ENCODE results near the gene BASP1. TPM values are rescaled to one million over a fixed set of nuclear protein-coding genes. Genes with fewer than 3 reads are reported as not detected.
"Not testable (repeated sequence)": the region's sequence is repeated elsewhere in the genome, so short reads cannot be mapped to it uniquely, and the experiment has no call there.

The BASP1 gene
- polyA plus RNA-seq, 1 of the 3 experiments (the other 2 are of a cell fraction), result 107 TPM

GRCh38 chr5:17311811-17312210 lies 94.4 kb downstream of the BASP1 start:
- DNase-seq; H2AFZ ChIP-seq (ENCODE audit: low read depth); H3K9ac ChIP-seq; H3K4me3 ChIP-seq (ENCODE audit: low read depth in 2 of 2, low read length in 1 of 2); H3F3A ChIP-seq (replicated peaks; ENCODE audit: insufficient read depth); H3K79me2 ChIP-seq (ENCODE audit: insufficient read depth); H3K27me3 ChIP-seq (ENCODE audit: insufficient read depth); H4K20me1 ChIP-seq (ENCODE audit: insufficient read depth); H3K9me2 ChIP-seq; CTCF ChIA-PET; H3K9me3 ChIP-seq; H3K4me2 ChIP-seq; H3K36me3 ChIP-seq (replicated peaks in 1 of 2; ENCODE audit: control insufficient read depth in 1 of 2, insufficient read depth in 2 of 2, low read length in 1 of 2); H3K27ac ChIP-seq (ENCODE audit: low read depth in 2 of 2, low read length in 1 of 2); POLR2A ChIA-PET: not testable (repeated sequence)
- no CpG with 5 or more reads among the region's 31 CpGs for WGBS (ENCODE audit: low lambda C conversion rate)
- H3K4me1 ChIP-seq (ENCODE audit: control insufficient read depth in 1 of 2, insufficient read depth in 2 of 2, low read depth in 1 of 2, low read length in 1 of 2), result peaks cover 0 to 16% of the 10 kb centered on the region in 2 experiments; a peak in 1 of 4 replicates

GRCh38 chr5:17312358-17312757 lies 94.9 kb downstream of the BASP1 start:
- H3F3A ChIP-seq (replicated peaks; ENCODE audit: insufficient read depth), result no peaks in the 10 kb centered on the region
- H3K27ac ChIP-seq (ENCODE audit: low read depth in 2 of 2, low read length in 1 of 2), result no peak overlapping the region
- no peak overlapping the region for H3K4me2 ChIP-seq
- no peak for DNase-seq
- 71% methylated on average over 4 of the region's 4 CpGs for WGBS (ENCODE audit: low lambda C conversion rate)
- H2AFZ ChIP-seq (ENCODE audit: low read depth), result no peak overlapping the region
- H3K79me2 ChIP-seq (ENCODE audit: insufficient read depth), result no peaks in the 10 kb centered on the region
- H3K9me2 ChIP-seq, result no peaks in the 10 kb centered on the region
- POLR2A ChIA-PET, result no interaction called here
- H3K9me3 ChIP-seq, result no peaks in the 10 kb centered on the region
- CTCF ChIA-PET, result no interaction called here
- peaks cover 0 to 20% of the 10 kb centered on the region in 2 experiments; a peak in 1 of 4 replicates for H3K4me1 ChIP-seq (ENCODE audit: control insufficient read depth in 1 of 2, insufficient read depth in 2 of 2, low read depth in 1 of 2, low read length in 1 of 2)
- H3K36me3 ChIP-seq (replicated peaks in 1 of 2; ENCODE audit: control insufficient read depth in 1 of 2, insufficient read depth in 2 of 2, low read length in 1 of 2), result no peaks in the 10 kb centered on the region
- TF ChIP-seq NFIC (IDR thresholded peaks at IDR 0.05; ENCODE audit: borderline replicate concordance), result no peak
- TF ChIP-seq SIN3A (IDR thresholded peaks at IDR 0.05; ENCODE audit: borderline replicate concordance, low read depth, low read length), result no peak
- TF ChIP-seq EP300 (IDR thresholded peaks at IDR 0.05; ENCODE audit: borderline replicate concordance in 1 of 2, low read depth in 1 of 2, low read length in 1 of 2), result no peak
- no peak for TF ChIP-seq GABPA (IDR thresholded peaks at IDR 0.05; ENCODE audit: low read depth)
- TF ChIP-seq NRF1 (IDR thresholded peaks at IDR 0.05; ENCODE audit: low read depth, low read length), result no peak
- TF ChIP-seq USF1 (IDR thresholded peaks at IDR 0.05; ENCODE audit: borderline replicate concordance, low read depth), result no peak
- no peak for TF ChIP-seq PBX3 (IDR thresholded peaks at IDR 0.05)
- no peak for TF ChIP-seq TCF12 (IDR thresholded peaks at IDR 0.05)
- no peak for TF ChIP-seq CHD2 (IDR thresholded peaks at IDR 0.05; ENCODE audit: low read length, partially characterized antibody)
- no peak for TF ChIP-seq FOSL2 (IDR thresholded peaks at IDR 0.05; ENCODE audit: borderline replicate concordance, low read depth)
- TF ChIP-seq TEAD4 (IDR thresholded peaks at IDR 0.05; ENCODE audit: borderline replicate concordance, insufficient read depth), result no peak
- TF ChIP-seq ELF1 (IDR thresholded peaks at IDR 0.05), result no peak
- TF ChIP-seq YY1 (IDR thresholded peaks at IDR 0.05; ENCODE audit: low read depth), result no peak
- no peak for TF ChIP-seq FOXM1 (IDR thresholded peaks at IDR 0.05; ENCODE audit: low read depth)
- TF ChIP-seq USF2 (IDR thresholded peaks at IDR 0.05; ENCODE audit: borderline replicate concordance, low read depth, low read length), result no peak
- no peak for TF ChIP-seq RCOR1 (IDR thresholded peaks at IDR 0.05; ENCODE audit: low read length)
- TF ChIP-seq EZH2phosphoT487 (IDR thresholded peaks at IDR 0.05; ENCODE audit: borderline replicate concordance, low read depth), result no peak
- TF ChIP-seq RXRA (IDR thresholded peaks at IDR 0.05; ENCODE audit: borderline replicate concordance, low read depth), result no peak
- H3K27me3 ChIP-seq (ENCODE audit: insufficient read depth), result no peaks in the 10 kb centered on the region
- no peaks in the 10 kb centered on the region for H4K20me1 ChIP-seq (ENCODE audit: insufficient read depth)
- H3K9ac ChIP-seq, result no peak overlapping the region
- H3K4me3 ChIP-seq (ENCODE audit: low read depth in 2 of 2, low read length in 1 of 2), result no peak overlapping the region
